GM19043 (cell line): ENCODE data around the gene EML4.

Source experiments
- ATAC-seq: cut with Tn5 transposase; IDR thresholded peaks from one replicate; pipeline ENCODE4 v1.9.1; 2021; ENCODE audit warnings: low read depth; ENCODE audit not compliant: unreplicated experiment

Gene EML4

GRCh38 chr2:42218712-42219111 is 49.6 kb downstream of the EML4 start:
- no peak for ATAC-seq

- no peak for ATAC-seq
These were observed 50.0 kb downstream of the EML4 start for GRCh38 chr2:42219160-42219559.

- no peak for ATAC-seq
These were observed 51.4 kb downstream of the EML4 start for GRCh38 chr2:42220566-42220965.

DNA sequence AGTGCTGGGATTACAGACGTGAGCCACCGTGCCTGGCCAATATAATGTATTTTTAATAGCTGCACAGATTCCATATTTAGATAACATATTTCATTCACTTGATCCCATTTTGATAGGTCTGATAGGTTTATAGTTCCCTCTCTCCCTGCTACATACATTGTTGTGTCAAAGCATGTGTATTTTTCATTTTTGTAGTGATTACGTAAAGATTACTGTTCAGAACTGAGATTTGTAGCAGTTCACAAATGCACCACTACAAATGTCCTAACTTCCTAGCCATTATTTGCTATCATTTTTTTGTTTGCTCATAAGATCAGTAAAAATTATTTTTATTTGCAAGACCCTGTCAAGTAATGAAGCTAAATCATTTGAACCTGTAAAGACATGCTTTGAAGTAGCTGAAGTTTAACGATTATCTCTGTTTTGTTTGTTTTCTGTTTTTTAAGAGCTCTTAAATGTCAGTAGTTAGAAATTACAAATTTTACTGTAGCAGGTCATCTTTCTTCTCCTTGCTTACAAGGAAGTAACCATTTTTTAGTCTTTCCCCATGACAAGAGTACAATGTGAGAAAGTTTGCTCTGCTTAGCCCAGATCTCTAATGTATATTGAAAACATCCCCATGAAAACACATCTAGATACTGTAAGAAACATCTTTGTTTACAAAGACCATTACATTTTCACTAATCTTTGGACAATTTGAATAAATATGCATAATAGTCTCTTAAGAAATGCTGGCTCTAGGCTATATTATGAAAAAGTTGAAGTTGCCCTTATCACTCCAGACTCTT is 54.1 kb downstream of the EML4 start:
- ATAC-seq: no peak

GRCh38 chr2:42223855-42224268 is 54.7 kb downstream of the EML4 start:
- no peak for ATAC-seq

- no peak for ATAC-seq
These were observed 55.4 kb downstream of the EML4 start for GRCh38 chr2:42224422-42225067.

GRCh38 chr2:42225573-42225972 is 56.4 kb downstream of the EML4 start:
- no peak for ATAC-seq

DNA sequence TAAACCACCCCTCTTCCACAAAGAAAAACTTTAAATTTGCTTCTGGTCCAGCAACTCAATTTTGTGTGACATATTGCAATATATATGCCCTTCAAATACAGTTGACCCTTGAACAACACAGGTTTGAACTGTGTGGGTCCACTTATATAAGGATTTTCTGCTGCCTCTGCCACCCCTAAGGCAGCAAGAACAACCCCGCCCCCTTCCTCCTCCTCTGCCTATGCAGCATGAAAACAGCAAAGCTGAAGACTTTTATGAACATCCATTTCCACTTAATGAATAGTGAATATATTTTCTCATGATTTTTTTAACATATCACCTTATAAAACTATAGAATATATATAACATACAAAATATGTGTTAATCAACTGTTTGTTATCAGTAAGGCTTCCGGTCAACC is 58.3 kb downstream of the EML4 start:
- ATAC-seq: no peak

DNA sequence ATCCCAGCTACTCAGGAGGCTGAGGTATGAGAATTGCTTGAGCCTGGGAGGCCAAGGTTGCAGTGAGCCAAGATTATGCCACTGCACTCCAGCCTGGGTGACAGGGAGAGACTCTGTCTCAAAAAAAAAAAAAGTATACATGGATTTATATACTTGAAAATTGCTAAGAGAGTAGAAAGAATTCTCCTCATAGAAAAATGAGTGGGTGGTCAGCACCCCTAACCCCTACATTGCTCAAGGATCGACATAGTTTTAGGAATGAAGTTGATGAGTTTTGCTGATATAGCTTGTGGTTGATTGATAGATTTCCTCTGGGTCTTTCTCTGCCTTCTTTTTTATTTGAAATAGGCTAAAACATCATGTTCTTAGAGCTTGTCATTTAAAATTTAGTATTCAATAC is 58.9 kb downstream of the EML4 start:
- no peak for ATAC-seq

GRCh38 chr2:42229949-42230348 is 60.8 kb downstream of the EML4 start:
- no peak for ATAC-seq

GRCh38 chr2:42230891-42231290 is 61.7 kb downstream of the EML4 start:
- ATAC-seq: no peak

GRCh38 chr2:42232024-42232423 is 62.9 kb downstream of the EML4 start:
- no peak for ATAC-seq

DNA sequence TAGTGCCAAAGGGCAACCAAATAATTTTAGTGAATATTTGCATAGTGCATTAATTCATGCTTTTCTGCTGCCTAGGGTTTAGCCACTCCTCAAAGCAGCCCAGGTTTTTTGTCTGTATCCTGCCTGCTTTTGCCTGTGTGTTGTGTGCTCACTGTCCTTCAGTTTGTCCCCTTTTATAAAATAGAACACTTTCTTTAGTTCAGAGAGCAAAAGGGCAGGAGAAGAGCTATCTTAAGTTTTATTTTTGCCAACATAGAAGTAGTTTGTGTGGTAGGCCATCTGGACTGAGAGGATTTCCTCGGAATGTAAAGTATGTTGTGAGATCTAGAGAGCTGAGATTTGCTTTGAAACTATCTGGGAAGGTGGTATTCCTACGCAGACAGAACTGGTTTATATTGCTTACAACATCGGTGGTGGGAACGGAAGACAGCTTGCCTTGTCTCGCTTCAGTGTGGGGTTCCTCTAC is 64.9 kb downstream of the EML4 start:
- ATAC-seq: no peak

DNA sequence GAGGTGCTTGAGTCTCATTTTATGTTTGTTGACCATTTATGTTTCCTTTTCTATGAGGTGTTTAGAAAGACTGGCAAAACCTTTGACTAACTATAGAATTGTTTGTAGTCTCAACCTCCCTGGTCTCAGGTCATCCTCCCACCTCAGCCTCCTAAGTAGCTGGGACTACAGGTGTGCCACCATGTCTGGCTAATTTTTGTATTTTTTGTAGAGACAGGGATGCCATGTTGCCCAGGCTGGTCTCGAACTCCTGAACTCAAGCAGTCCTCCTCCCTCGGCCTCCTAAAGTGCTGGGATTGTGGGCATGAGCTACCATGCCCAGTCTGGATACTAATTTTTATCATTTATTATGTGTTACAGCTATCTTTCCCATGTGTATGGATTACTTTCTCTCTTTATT is 67.8 kb downstream of the EML4 start:
- no peak for ATAC-seq

DNA sequence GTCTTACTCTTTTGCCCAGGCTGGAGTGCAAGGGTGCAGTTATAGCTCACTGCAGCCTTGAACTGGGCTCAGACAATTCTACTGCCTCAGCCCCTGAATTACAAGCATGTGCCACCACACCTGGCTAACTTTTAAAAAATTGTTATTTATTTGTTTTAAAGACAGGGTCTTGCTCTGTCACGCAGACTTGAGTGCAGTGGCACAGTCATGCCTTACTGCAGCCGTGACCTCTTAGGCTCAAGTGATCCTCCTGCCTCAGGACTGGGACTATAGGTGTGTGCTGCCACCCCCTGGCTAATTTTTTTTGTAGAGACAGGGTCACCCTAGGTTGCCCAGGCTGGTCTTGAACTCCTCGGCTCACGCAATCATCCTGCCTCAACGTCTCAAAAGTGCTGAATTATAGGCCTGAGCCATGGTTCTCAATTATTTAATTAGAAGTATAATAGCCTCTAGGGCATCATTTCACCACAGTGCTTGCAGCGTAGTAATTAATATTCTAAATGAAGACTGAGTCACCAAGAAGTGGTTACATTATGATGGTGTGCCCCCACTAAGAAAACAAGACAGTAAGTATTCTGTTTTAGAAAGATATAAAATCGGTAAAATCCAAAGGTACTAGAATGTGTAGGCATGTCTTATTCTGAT is 69.6 kb downstream of the EML4 start:
- ATAC-seq: peak; percentile 76

DNA sequence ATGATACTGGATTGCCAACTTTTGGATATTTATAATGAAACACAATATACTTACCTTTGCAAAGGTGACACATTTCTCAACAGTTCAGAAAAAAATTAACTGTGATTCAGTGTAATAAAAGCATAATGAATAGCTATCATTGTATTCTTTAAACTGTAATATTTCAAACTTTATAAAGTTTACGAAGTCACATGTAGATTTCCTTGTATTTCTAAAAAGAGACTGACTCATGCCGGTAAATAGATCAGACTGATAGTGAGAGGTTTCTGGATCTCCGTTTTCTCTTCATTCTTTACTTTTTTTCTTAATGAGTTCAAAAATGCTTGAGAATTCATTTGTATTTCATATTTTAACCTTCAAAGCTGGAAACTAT is 70.1 kb downstream of the EML4 start:
- no peak for ATAC-seq

DNA sequence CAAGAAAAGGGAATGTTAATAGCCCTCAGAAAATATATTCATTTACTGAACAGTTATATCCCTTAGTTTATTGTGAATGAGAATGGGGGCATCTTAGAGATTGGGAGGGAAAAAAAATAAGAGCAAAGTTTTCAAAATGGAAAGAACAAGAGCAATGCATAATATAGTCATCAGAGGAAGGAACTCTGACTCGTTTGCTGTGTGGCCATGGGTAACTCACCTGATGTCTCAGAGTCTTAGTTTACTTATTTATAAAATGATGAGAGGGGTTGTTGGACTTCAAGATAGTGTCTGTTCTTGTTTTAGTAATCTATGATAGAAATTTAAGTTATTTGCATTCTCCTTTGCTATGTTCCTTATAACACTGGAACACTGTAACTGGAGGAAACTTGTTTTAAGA is 70.7 kb downstream of the EML4 start:
- no peak for ATAC-seq

DNA sequence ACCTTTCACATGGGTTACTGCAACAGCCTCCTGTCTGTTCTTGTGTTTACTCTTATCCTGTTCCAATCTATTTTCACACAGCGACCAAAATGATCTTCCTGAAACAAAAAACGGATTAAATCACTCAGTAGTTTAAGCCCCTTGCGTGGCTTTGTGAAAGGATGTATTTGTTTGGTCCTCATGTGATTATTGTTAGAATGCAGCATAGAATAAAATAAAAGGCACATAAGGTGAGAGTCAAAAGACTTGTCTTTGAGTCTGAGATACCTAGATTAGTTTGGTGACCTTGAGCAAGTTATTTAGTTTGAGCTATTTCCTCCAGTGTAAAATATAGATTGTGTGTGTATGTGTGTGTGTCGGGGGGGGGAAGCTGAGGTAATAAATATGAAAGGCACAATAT is 72.4 kb downstream of the EML4 start:
- no peak for ATAC-seq

DNA sequence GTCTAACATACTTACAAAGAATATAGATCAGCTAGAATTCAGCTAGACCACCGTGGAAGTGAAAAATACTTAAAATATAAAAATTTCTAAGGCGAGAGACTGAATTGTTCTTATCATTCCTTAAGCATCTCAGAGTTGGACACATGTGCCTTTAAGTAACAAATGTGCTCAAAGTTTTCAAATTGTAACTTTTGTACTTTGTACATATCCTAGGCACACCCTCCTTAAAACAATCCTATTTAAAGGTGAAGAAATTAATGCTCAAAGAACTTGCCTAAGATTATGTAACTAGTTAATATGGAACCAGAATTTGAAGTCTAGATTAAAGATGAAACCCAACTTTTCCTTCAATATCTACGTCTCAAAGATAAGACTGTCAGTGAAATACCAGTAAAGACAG is 74.1 kb downstream of the EML4 start:
- no peak for ATAC-seq

DNA sequence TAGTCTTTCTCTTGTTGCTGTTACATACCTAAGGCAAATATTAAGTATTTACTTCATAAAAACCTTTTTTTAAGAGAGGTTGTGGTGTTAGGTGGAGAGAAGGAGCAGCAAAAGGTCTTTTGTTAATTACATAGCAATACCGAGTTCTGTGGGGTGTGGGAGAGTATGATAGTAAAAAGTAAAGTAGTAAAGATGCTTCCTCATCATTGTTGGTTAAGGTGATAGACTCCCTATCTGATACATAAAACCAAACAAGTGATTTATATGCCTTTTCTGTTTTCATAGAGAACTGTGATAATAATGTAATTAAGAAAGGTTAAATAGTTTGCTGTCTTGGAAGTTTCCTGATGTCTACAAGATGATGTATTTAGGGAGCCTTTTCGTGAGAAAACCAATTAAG is 75.4 kb downstream of the EML4 start:
- ATAC-seq: no peak

DNA sequence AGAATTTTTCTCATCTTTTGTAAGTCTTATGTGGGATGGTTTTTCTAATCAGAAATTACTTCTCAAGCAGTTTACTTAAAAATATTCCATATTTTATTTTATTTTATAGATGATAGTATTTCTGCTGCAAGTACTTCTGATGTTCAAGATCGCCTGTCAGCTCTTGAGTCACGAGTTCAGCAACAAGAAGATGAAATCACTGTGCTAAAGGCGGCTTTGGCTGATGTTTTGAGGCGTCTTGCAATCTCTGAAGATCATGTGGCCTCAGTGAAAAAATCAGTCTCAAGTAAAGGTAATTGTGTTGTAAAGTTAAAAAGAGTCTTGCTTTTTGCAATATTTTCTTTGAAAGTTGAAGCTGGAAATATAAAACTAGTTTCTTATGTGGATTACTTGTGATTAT is 76.2 kb downstream of the EML4 start:
- ATAC-seq: no peak

DNA sequence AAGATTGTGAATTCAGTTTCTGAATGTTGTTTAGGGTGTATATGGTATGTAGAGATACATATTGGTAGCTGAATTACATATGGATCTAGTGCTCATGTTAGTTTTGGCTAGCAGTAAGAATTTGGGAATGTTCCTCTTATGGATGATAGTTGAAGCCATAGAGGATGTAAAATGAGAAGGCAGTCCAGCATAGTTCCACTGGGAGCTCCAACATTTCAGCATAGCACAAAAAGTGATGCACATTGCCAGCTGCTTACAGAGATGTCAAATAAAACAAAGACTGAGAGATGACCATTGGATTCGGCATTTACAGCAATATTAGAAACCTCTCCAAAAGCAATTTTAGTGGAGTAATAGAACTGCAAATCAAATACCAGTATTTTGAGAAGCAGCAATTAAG is 77.4 kb downstream of the EML4 start:
- no peak for ATAC-seq
